HCT116 (cell line): ENCODE measurements around the gene RHBDD3. TPM values are rescaled to one million over a fixed set of nuclear protein-coding genes. Genes with fewer than 3 reads are reported as not detected.

Experiments used
- ATAC-seq: fragments of 200-7000 bp; cut with Tn5 transposase; 2 replicates; pipeline ENCODE4 v1.9.1; 2020; ENCODE audit warnings: mild to moderate bottlenecking, moderate library complexity
- BruUV-seq: library from RNA; stranded (reverse); fragments of 400-500 nt; replicated peaks from 2 replicates; lab custom pipeline; 2021; lab: Mats Ljungman, UMichigan
- CTCF ChIA-PET: fragments of 300-600 bp; sonication (Branson Sonifier 250); formaldehyde crosslinking; loops from one replicate; lab custom pipeline; 2021; ENCODE audit warnings: antibody characterized with exemption; lab: Charles Lee
- POLR2A ChIA-PET: fragments of 300-600, 350-600 bp; sonication (Branson Sonifier 250); formaldehyde crosslinking; loops from one replicate; lab custom pipeline; 2021; ENCODE audit warnings: antibody characterized with exemption; lab: Charles Lee
- RAD21 ChIA-PET, 2 experiments: fragments of 300-600 bp; sonication (Branson Sonifier 250); formaldehyde crosslinking; loops; one replicate each; lab custom pipeline; 2023; ENCODE audit warnings: low total read pairs in 2 of 2; ENCODE audit not compliant: uncharacterized antibody in 2 of 2, unreplicated experiment in 2 of 2, low non-redundant PET in 1 of 2; lab: Charles Lee
- DNase-seq: peaks from one replicate; pipeline ENCODE4 v3.0.0-alpha.2; 2010; ENCODE audit warnings: low read depth, low spot score
- H2AFZ ChIP-seq: fragments of 200-600 bp; shearing (Covaris generic), sonication (generic); 2 replicates; pipeline ENCODE4 v1.6.1; 2017; ENCODE audit warnings: low read depth, mixed run types, mixed read lengths, antibody characterized with exemption, low read length; ENCODE audit not compliant: poor library complexity, severe bottlenecking
- H3K27ac ChIP-seq: 2 replicates; pipeline ENCODE4 v1.5.1; 2012; ENCODE audit warnings: low read depth, low read length
- H3K27me3 ChIP-seq: fragments of 200-600 bp; sonication (generic); 2 replicates; pipeline ENCODE4 v1.6.1; 2016; ENCODE audit warnings: mixed run types, low read length, mixed read lengths; ENCODE audit not compliant: insufficient read depth
- H3K36me3 ChIP-seq, 2 experiments: fragments of 200-500 bp in 1 of 2; fragments of 200-600 bp in 1 of 2; sonication (Bioruptor generic) in 1 of 2; sonication (generic) in 1 of 2; 2 replicates each; pipeline versions ENCODE4 v1.5.1 to v1.6.1; 2014 to 2016; ENCODE audit warnings: low read length in 2 of 2, inconsistent platforms in 1 of 2, mixed read lengths in 1 of 2, mixed run types in 1 of 2; ENCODE audit not compliant: insufficient read depth in 2 of 2, control insufficient read depth in 1 of 2
- H3K4me1 ChIP-seq, 2 experiments: fragments of 200-600 bp in 1 of 2; sonication (generic) in 1 of 2; 2 replicates each; pipeline versions ENCODE4 v1.5.1 to v1.6.1; 2012 to 2017; ENCODE audit warnings: low read length in 2 of 2, inconsistent platforms in 1 of 2, mild to moderate bottlenecking in 1 of 2, mixed read lengths in 1 of 2, mixed run types in 1 of 2, moderate library complexity in 1 of 2; ENCODE audit not compliant: insufficient read depth in 2 of 2, control insufficient read depth in 1 of 2
- H3K4me2 ChIP-seq: fragments of 200-600 bp; sonication (generic); 2 replicates; pipeline ENCODE4 v1.6.1; 2017; ENCODE audit warnings: mixed run types, low read length, mixed read lengths
- H3K4me3 ChIP-seq, 2 experiments: fragments of 200-600 bp in 1 of 2; sonication (generic) in 1 of 2; replicated peaks in 1 of 2; 2 replicates each; pipeline ENCODE4 v1.5.1; 2011 to 2016; ENCODE audit warnings: low read length in 2 of 2, control low read depth in 1 of 2, low read depth in 1 of 2, mild to moderate bottlenecking in 1 of 2, mixed read lengths in 1 of 2, mixed run types in 1 of 2
- H3K79me2 ChIP-seq: fragments of 200-600 bp; sonication (generic); 2 replicates; pipeline ENCODE4 v1.6.1; 2017; ENCODE audit warnings: mild to moderate bottlenecking, mixed run types, low read length, moderate library complexity, mixed read lengths; ENCODE audit not compliant: insufficient read depth
- H3K9ac ChIP-seq: fragments of 200-600 bp; sonication (generic); 2 replicates; pipeline ENCODE4 v1.6.1; 2016; ENCODE audit warnings: low read length, mixed read lengths
- H3K9me2 ChIP-seq: fragments of 200-600 bp; sonication (generic), shearing (Covaris generic); 2 replicates; pipeline ENCODE4 v1.6.1; 2017; ENCODE audit warnings: mixed run types, mild to moderate bottlenecking, moderate library complexity; ENCODE audit not compliant: insufficient read depth
- H3K9me3 ChIP-seq, 2 experiments: fragments of 200-500 bp in 1 of 2; fragments of 200-600 bp in 1 of 2; sonication (Bioruptor generic) in 1 of 2; sonication (generic) in 1 of 2; 2 replicates each; pipeline ENCODE4 v1.6.1; 2014 to 2017; ENCODE audit warnings: low read length in 2 of 2, mixed read lengths in 2 of 2, inconsistent platforms in 1 of 2, low read depth in 1 of 2, mild to moderate bottlenecking in 1 of 2, mixed run types in 1 of 2, moderate library complexity in 1 of 2; ENCODE audit not compliant: control insufficient read depth in 1 of 2, insufficient read depth in 1 of 2
- H4K20me1 ChIP-seq: fragments of 200-600 bp; sonication (generic), shearing (Covaris generic); 2 replicates; pipeline ENCODE4 v1.6.1; 2017; ENCODE audit warnings: mixed run types, mild to moderate bottlenecking, moderate library complexity; ENCODE audit not compliant: insufficient read depth
- CBX3 ChIP-seq: IDR thresholded peaks from 2 replicates; pipeline ENCODE4 v1.6.1; 2012; ENCODE audit warnings: low read depth
- CEBPB ChIP-seq: IDR thresholded peaks from 2 replicates; pipeline ENCODE4 v1.6.1; 2012; ENCODE audit warnings: low read depth
- EGR1 ChIP-seq: IDR thresholded peaks from 2 replicates; pipeline ENCODE4 v1.6.1; 2012; ENCODE audit warnings: low read depth
- ELF1 ChIP-seq: IDR thresholded peaks from 2 replicates; pipeline ENCODE4 v1.6.1; 2012; ENCODE audit warnings: low read depth, borderline replicate concordance
- EZH2 ChIP-seq: fragments of 200-600 bp; sonication (generic); IDR thresholded peaks from 2 replicates; pipeline ENCODE4 v1.6.1; 2017; ENCODE audit warnings: antibody characterized with exemption, mixed run types
- EZH2phosphoT487 ChIP-seq: fragments of 200-600 bp; IDR thresholded peaks from 2 replicates; pipeline ENCODE4 v1.6.1; 2018; ENCODE audit warnings: antibody characterized with exemption, borderline replicate concordance
- FOSL1 ChIP-seq: IDR thresholded peaks from 2 replicates; pipeline ENCODE4 v1.6.1; 2012; ENCODE audit warnings: low read depth
- POLR2AphosphoS5 ChIP-seq: IDR thresholded peaks from 2 replicates; pipeline ENCODE4 v1.6.1; 2011; ENCODE audit warnings: mild to moderate bottlenecking, low read depth, low read length, moderate library complexity
- RAD21 ChIP-seq: IDR thresholded peaks from 2 replicates; pipeline ENCODE4 v1.6.1; 2012; ENCODE audit warnings: low read depth, mild to moderate bottlenecking
- SIN3A ChIP-seq: IDR thresholded peaks from 2 replicates; pipeline ENCODE4 v1.6.1; 2012; ENCODE audit warnings: low read depth
- SRF ChIP-seq: IDR thresholded peaks from 2 replicates; pipeline ENCODE4 v1.6.1; 2012; ENCODE audit warnings: low read depth
- TCF7L2 ChIP-seq: IDR thresholded peaks from 2 replicates; pipeline ENCODE4 v1.7.0; 2011; ENCODE audit warnings: borderline replicate concordance, inconsistent platforms; ENCODE audit not compliant: insufficient read depth, insufficient read length; ENCODE audit errors: extremely low read depth
- YY1 ChIP-seq: IDR thresholded peaks from 2 replicates; pipeline ENCODE4 v1.6.1; 2011; ENCODE audit warnings: low read length, low read depth, moderate library complexity, mild to moderate bottlenecking; ENCODE audit not compliant: insufficient replicate concordance; ENCODE audit errors: extremely low read depth
- ZFX ChIP-seq: fragments of 450-650 bp; IDR thresholded peaks from 2 replicates; pipeline ENCODE4 v1.6.1; 2017
- ZNF274 ChIP-seq: fragments of 200-500 bp; sonication (Bioruptor generic); IDR thresholded peaks from 2 replicates; pipeline ENCODE4 v1.6.1; 2014; ENCODE audit warnings: mild to moderate bottlenecking, low read depth, low read length, inconsistent platforms
- intact Hi-C: fragments of 100-400 bp; cut with micrococcal nuclease; formaldehyde crosslinking; loops from 2 replicates; pipeline ENCODE4 v1.10.0; 2022
- total RNA-seq: library from RNA; stranded (reverse); gene quantifications from one replicate; pipeline ENCODE4 v1.2.1, GENCODE V29; 2021; ENCODE audit not compliant: unreplicated experiment
- TF ChIP-seq, protein P1 (sequence below): IDR thresholded peaks from 2 replicates; pipeline ENCODE4 v1.6.1; 2011; ENCODE audit warnings: mild to moderate bottlenecking, low read length, moderate library complexity; ENCODE audit not compliant: insufficient replicate concordance; ENCODE audit errors: extremely low read depth
- TF ChIP-seq, protein P2 (sequence below), 3 experiments: fragments of 200-600 bp in 1 of 3; sonication (generic) in 1 of 3; IDR thresholded peaks in 2 of 3; conservative IDR thresholded peaks in 1 of 3; 2 replicates each; pipeline ENCODE4 v1.5.1; 2012 to 2017; ENCODE audit warnings: low read depth in 2 of 3, low read length in 2 of 3, antibody characterized with exemption in 1 of 3, borderline replicate concordance in 1 of 3, control low read depth in 1 of 3, mild to moderate bottlenecking in 1 of 3, mixed read lengths in 1 of 3, mixed run types in 1 of 3, moderate library complexity in 1 of 3; ENCODE audit not compliant: insufficient read depth in 1 of 3
- TF ChIP-seq, protein P3 (sequence below): IDR thresholded peaks from 2 replicates; pipeline ENCODE4 v1.6.1; 2012
- TF ChIP-seq, protein P4 (sequence below): IDR thresholded peaks from 2 replicates; pipeline ENCODE4 v1.6.1; 2012; ENCODE audit warnings: low read depth
- TF ChIP-seq, protein P5 (sequence below): IDR thresholded peaks from 2 replicates; pipeline ENCODE4 v1.6.1; 2012

The RHBDD3 gene
- total RNA-seq, 1 experiment from 2014 or later: 30.2 TPM

DNA sequence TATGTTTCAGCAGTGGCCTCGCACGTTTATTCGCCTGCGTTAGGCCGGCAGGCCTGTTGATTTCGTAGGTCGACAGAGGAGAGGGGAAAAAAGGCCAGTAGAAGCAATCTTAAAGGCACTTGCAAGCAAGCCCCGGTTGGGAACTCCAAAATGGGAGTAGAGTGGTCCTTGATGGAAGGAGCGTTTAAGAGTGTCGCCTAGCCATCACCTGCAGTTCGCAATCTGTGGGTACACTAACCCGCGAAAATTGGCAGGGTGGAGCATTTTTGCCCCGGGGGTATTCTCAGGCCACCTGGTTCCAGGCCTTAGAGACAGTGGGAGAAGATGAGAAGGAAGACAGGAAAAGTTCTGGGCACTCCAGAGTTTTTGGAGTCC lies 1.4 kb upstream of the RHBDD3 start:
- peaks cover 91% of the 10 kb centered on the region for H3K79me2 ChIP-seq
- RAD21 ChIA-PET: no interaction called here
- peak overlapping the region; percentile 99 for H3K9ac ChIP-seq
- H3K4me2 ChIP-seq: peak overlapping the region; percentile 100
- peak overlapping the region; percentile 91 for H3K27ac ChIP-seq
- CTCF ChIA-PET: no interaction called here
- H3K4me3 ChIP-seq: peak overlapping the region; percentile 58 to 91
- no TSS peak for BruUV-seq
- peaks cover 15 to 31% of the 10 kb centered on the region in 2 experiments for H3K4me1 ChIP-seq
- H4K20me1 ChIP-seq: peaks cover 51% of the 10 kb centered on the region; the same call in 1 of the 2 replicates
- H3K36me3 ChIP-seq: peaks cover 48 to 69% of the 10 kb centered on the region in 2 experiments
- POLR2A ChIA-PET: no interaction called here
- ATAC-seq (no peak), DNase-seq (no peak)
- TF ChIP-seq CEBPB: no peak
- TF ChIP-seq POLR2AphosphoS5: no peak
- TF ChIP-seq ELF1: no peak
- TF ChIP-seq FOSL1: no peak
- TF ChIP-seq, protein P1, sequence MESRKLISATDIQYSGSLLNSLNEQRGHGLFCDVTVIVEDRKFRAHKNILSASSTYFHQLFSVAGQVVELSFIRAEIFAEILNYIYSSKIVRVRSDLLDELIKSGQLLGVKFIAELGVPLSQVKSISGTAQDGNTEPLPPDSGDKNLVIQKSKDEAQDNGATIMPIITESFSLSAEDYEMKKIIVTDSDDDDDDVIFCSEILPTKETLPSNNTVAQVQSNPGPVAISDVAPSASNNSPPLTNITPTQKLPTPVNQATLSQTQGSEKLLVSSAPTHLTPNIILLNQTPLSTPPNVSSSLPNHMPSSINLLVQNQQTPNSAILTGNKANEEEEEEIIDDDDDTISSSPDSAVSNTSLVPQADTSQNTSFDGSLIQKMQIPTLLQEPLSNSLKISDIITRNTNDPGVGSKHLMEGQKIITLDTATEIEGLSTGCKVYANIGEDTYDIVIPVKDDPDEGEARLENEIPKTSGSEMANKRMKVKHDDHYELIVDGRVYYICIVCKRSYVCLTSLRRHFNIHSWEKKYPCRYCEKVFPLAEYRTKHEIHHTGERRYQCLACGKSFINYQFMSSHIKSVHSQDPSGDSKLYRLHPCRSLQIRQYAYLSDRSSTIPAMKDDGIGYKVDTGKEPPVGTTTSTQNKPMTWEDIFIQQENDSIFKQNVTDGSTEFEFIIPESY: no peak
- no peak for TF ChIP-seq CBX3
- no peak for TF ChIP-seq SIN3A
- no peak for TF ChIP-seq SRF
- TF ChIP-seq, protein P2, sequence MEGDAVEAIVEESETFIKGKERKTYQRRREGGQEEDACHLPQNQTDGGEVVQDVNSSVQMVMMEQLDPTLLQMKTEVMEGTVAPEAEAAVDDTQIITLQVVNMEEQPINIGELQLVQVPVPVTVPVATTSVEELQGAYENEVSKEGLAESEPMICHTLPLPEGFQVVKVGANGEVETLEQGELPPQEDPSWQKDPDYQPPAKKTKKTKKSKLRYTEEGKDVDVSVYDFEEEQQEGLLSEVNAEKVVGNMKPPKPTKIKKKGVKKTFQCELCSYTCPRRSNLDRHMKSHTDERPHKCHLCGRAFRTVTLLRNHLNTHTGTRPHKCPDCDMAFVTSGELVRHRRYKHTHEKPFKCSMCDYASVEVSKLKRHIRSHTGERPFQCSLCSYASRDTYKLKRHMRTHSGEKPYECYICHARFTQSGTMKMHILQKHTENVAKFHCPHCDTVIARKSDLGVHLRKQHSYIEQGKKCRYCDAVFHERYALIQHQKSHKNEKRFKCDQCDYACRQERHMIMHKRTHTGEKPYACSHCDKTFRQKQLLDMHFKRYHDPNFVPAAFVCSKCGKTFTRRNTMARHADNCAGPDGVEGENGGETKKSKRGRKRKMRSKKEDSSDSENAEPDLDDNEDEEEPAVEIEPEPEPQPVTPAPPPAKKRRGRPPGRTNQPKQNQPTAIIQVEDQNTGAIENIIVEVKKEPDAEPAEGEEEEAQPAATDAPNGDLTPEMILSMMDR (IDR thresholded peaks at IDR 0.05 in 2 of 3, conservative IDR thresholded peaks at IDR 0.05 in 1 of 3; ENCODE audit: borderline replicate concordance in 1 of 3, insufficient read depth in 1 of 3, low read depth in 2 of 3, low read length in 2 of 3): no peak
- TF ChIP-seq ZFX: no peak
- TF ChIP-seq, protein P3, sequence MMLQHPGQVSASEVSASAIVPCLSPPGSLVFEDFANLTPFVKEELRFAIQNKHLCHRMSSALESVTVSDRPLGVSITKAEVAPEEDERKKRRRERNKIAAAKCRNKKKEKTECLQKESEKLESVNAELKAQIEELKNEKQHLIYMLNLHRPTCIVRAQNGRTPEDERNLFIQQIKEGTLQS: no peak
- TF ChIP-seq YY1: no peak
- no peak for TF ChIP-seq EZH2phosphoT487
- no peak for TF ChIP-seq EGR1
- TF ChIP-seq, protein P4, sequence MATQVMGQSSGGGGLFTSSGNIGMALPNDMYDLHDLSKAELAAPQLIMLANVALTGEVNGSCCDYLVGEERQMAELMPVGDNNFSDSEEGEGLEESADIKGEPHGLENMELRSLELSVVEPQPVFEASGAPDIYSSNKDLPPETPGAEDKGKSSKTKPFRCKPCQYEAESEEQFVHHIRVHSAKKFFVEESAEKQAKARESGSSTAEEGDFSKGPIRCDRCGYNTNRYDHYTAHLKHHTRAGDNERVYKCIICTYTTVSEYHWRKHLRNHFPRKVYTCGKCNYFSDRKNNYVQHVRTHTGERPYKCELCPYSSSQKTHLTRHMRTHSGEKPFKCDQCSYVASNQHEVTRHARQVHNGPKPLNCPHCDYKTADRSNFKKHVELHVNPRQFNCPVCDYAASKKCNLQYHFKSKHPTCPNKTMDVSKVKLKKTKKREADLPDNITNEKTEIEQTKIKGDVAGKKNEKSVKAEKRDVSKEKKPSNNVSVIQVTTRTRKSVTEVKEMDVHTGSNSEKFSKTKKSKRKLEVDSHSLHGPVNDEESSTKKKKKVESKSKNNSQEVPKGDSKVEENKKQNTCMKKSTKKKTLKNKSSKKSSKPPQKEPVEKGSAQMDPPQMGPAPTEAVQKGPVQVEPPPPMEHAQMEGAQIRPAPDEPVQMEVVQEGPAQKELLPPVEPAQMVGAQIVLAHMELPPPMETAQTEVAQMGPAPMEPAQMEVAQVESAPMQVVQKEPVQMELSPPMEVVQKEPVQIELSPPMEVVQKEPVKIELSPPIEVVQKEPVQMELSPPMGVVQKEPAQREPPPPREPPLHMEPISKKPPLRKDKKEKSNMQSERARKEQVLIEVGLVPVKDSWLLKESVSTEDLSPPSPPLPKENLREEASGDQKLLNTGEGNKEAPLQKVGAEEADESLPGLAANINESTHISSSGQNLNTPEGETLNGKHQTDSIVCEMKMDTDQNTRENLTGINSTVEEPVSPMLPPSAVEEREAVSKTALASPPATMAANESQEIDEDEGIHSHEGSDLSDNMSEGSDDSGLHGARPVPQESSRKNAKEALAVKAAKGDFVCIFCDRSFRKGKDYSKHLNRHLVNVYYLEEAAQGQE: no peak
- TF ChIP-seq RAD21: no peak
- TF ChIP-seq, protein P5, sequence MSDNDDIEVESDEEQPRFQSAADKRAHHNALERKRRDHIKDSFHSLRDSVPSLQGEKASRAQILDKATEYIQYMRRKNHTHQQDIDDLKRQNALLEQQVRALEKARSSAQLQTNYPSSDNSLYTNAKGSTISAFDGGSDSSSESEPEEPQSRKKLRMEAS: no peak
- no peak for TF ChIP-seq EZH2
- TF ChIP-seq TCF7L2: no peak
- no peak for TF ChIP-seq ZNF274
- no peaks in the 10 kb centered on the region for H3K27me3 ChIP-seq
- H2AFZ ChIP-seq: no peak overlapping the region
- no peaks in the 10 kb centered on the region for H3K9me2 ChIP-seq
- intact Hi-C loops: no loop called here
- no peaks in the 10 kb centered on the region for H3K9me3 ChIP-seq
